Brain microvascular endothelial cell (primary cell): Measurements from ENCODE around the gene RAB42.
A peak's percentile ranks its signal among the peaks of the same experiment; 100 is the strongest.
"Not testable (repeated sequence)": the region's sequence is repeated elsewhere in the genome, so short reads cannot be mapped to it uniquely, and the experiment has no call there.

ENCODE experiments used
- DNase-seq: peaks from one replicate; pipeline ENCODE4 v3.0.0-alpha.2; 2020
- H3K27ac ChIP-seq: fragments of 250-450 bp; sonication (Bioruptor Pico); 2 replicates; pipeline ENCODE4 v1.5.1; 2020; ENCODE audit warnings: mild to moderate bottlenecking, moderate library complexity
- H3K27me3 ChIP-seq: fragments of 250-450 bp; sonication (Bioruptor Pico); replicated peaks from 2 replicates; pipeline ENCODE4 v1.5.1; 2020; ENCODE audit warnings: mild to moderate bottlenecking
- H3K36me3 ChIP-seq: fragments of 250-450 bp; sonication (Bioruptor Pico); replicated peaks from 2 replicates; pipeline ENCODE4 v1.5.1; 2020; ENCODE audit warnings: mild to moderate bottlenecking
- H3K4me3 ChIP-seq: 2 replicates; pipeline ENCODE4 v1.5.1; 2011; ENCODE audit warnings: low read depth, mild to moderate bottlenecking, control low read depth, low read length, moderate library complexity
- in situ Hi-C: cut with HindIII; loops from 2 replicates; pipeline ENCODE4 v1.10.0; 2017; ENCODE audit warnings: low sequenced_read_pairs, low pct_ligation_motif_present
- TF ChIP-seq, protein P1 (sequence below): IDR thresholded peaks from 2 replicates; pipeline ENCODE4 v1.5.1; 2011; ENCODE audit warnings: low read depth, mild to moderate bottlenecking, moderate library complexity, low read length, control low read depth, inconsistent platforms; ENCODE audit errors: missing control alignments

RAB42 gene

GRCh38 chr1:28580722-28581530 lies 11.1 kb upstream of the RAB42 start:
- in situ Hi-C loops = no loop called here
- H3K4me3 ChIP-seq = peak overlapping the region; percentile 96
- TF ChIP-seq, protein P1, sequence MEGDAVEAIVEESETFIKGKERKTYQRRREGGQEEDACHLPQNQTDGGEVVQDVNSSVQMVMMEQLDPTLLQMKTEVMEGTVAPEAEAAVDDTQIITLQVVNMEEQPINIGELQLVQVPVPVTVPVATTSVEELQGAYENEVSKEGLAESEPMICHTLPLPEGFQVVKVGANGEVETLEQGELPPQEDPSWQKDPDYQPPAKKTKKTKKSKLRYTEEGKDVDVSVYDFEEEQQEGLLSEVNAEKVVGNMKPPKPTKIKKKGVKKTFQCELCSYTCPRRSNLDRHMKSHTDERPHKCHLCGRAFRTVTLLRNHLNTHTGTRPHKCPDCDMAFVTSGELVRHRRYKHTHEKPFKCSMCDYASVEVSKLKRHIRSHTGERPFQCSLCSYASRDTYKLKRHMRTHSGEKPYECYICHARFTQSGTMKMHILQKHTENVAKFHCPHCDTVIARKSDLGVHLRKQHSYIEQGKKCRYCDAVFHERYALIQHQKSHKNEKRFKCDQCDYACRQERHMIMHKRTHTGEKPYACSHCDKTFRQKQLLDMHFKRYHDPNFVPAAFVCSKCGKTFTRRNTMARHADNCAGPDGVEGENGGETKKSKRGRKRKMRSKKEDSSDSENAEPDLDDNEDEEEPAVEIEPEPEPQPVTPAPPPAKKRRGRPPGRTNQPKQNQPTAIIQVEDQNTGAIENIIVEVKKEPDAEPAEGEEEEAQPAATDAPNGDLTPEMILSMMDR = peak; percentile 19
- H3K27me3 ChIP-seq = no peaks in the 10 kb centered on the region
- H3K36me3 ChIP-seq = peaks cover 46% of the 10 kb centered on the region
- DNase-seq = no peak
- H3K27ac ChIP-seq = peak overlapping the region; percentile 68

DNA sequence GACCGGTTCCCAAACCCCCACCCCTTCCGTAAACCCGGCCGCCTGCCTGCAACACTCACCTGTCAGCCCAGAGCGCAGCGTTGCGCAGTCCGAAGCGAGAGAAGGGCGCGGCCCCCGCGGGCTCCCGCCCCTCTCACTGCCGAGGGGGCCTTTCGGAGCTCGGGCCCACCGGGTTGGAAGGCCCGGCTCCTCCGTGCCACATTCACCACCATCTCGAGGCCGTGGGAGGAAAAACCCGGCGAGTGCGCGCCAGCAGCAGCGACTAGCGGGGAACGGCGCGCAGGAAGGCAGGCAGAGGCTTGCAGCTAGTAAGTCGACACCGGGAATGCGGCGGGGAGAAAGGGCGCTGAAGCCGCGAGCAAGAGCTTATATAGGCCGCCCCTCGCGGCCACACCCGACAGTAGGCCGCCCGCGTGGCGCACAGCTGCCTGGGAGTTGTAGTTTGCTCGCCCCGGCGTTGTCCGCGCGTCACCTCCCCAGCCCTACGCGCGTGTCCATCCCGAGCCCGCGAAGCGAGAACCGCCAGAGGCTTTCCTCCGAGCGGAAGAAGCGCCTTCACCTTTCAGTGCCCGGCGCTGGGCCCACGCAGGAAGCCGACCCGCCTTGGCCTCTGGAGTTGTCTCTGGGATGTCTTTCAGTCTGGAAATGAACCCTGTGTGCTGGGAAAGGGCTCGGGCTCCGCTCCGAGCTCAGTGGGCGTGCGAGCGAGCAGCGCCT lies 10.4 kb upstream of the RAB42 start:
- peak; percentile 96 for DNase-seq
- TF ChIP-seq, protein P1 = no peak
- peak overlapping the region; percentile 96 for H3K4me3 ChIP-seq
- peaks cover 43% of the 10 kb centered on the region for H3K36me3 ChIP-seq
- in situ Hi-C loops = no loop called here
- H3K27ac ChIP-seq = peak overlapping the region; percentile 68
- no peaks in the 10 kb centered on the region for H3K27me3 ChIP-seq

DNA sequence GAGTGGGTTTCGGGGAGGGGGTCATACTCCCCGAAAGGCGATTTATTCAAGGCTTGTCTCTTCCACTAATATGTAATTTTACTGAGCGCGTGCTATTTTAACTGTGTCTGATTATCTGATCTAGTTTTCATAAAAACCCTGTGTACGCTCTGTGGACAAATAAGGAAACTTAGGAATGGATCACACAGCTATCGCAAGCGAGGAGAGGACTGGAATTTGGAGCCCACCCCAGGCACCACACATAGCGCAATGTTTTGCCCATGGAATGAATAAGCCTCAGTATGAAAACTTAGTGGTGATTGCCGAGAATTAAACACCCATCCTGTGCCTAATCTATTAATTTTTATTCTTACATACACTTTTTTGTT lies 9.8 kb upstream of the RAB42 start:
- peak; percentile 18 for DNase-seq
- peaks cover 38% of the 10 kb centered on the region for H3K36me3 ChIP-seq
- H3K27ac ChIP-seq = peak overlapping the region; percentile 68
- peak overlapping the region; percentile 96 for H3K4me3 ChIP-seq
- H3K27me3 ChIP-seq = no peaks in the 10 kb centered on the region
- TF ChIP-seq, protein P1 = no peak
- in situ Hi-C loops = no loop called here

DNA sequence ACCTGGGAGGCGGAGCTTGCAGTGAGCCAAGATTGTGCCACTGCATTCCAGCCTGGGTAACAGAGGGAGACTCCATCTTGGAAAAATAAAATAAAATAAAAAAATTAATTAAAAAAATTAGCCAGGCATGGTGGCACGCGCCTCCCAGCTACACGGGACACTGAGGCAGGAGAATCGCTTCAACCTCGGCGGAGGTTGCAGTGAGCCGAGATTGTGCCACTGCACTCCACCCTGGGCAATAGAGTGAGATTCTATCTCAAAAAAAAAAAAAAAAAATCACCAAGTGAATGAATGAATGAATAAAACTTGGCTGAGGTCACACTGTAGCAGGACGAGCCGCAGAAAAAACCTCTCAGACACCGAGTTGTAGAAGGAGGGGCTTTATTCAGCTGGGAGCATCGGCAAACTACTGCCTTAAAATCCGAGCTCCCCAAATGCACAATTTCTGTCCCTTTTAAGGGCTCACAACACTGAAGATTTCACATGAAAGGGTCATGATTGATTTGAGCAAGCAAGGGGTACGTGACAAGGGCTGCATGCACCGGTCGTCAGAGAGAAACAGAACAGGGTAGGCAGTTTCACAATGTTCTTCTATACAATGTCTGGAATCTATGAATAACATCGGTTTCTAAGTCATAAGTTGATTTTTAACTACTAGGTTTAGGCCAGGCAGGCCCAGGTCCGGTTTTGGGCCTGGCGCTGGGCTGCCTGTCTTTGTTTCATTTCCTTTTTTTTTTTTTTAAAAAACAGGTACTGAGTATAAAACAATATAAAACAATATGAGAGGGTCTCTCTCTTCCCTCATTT lies 5.3 kb upstream of the RAB42 start:
- H3K27me3 ChIP-seq, H3K4me3 ChIP-seq, H3K36me3 ChIP-seq, DNase-seq, in situ Hi-C loops, H3K27ac ChIP-seq: not testable (repeated sequence)

- TF ChIP-seq, protein P1 = no peak
- no peak for DNase-seq
- peak overlapping the region; percentile 56 for H3K4me3 ChIP-seq
- H3K36me3 ChIP-seq = no peaks in the 10 kb centered on the region
- H3K27me3 ChIP-seq = no peaks in the 10 kb centered on the region
- H3K27ac ChIP-seq = no peak overlapping the region
- in situ Hi-C loops = no loop called here
Measured at GRCh38 chr1:28592321-28593071, 431 bp downstream of the RAB42 start.

DNA sequence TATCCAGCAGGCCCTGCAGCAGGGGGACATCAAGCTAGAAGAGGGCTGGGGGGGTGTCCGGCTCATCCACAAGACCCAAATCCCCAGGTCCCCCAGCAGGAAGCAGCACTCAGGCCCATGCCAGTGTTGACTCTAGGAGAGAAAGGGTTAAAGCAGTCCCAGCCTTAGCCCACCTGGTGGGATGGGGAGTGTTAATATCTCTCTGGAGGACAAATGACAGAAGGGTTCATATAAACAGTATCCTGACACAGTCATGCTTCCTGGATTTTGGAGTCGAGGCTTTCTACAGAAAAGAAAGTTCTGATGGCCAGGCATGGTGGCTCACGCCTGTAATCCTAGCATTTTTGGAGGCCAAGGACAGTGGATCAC lies 1.9 kb downstream of the RAB42 start:
- H3K36me3 ChIP-seq, in situ Hi-C loops, H3K4me3 ChIP-seq, H3K27ac ChIP-seq, H3K27me3 ChIP-seq, DNase-seq: not testable (repeated sequence)

DNA sequence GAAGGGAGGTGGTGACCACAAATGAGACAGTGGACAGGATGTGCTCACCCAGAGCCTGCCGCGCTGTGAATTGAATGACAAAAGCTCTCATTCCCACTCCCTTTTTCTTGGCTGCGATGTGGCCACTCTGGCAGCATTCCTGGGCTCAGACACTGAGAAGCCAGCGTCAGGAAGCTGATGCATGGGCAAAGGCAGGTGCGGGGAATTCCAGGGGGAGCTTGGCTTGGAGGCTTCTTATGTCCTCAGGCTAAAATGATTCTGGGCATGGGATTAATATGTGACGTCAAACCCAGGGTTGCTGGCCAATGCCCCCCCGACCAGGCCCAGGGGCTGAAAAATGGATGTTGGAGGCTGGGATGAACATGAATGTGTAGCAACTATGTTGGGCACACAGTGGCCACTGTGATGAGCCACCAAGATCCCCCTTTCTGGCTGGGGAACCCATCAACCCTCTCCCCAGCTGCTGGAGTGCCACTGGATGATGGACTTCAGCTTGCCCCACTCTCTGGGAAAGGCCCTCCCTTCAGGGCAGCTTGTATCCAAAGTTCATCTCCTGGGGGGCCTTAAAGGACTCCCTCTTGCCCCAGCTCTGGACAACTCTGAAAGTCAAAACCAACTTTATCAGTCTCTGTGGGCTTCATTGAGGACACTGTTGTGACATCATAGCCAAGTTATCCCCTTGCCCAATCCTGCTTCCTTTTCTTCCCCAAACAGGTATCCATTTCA lies 2.8 kb downstream of the RAB42 start:
- H3K27me3 ChIP-seq, H3K27ac ChIP-seq, DNase-seq, H3K36me3 ChIP-seq, in situ Hi-C loops, H3K4me3 ChIP-seq: not testable (repeated sequence)
